Measurements from ENCODE around the gene SRSF7. TPM values are rescaled to one million over a fixed set of nuclear protein-coding genes. Genes with fewer than 3 reads are reported as not detected.
"Not testable (repeated sequence)": the region's sequence is repeated elsewhere in the genome, so short reads cannot be mapped to it uniquely, and the experiment has no call there.

Gene SRSF7
- total RNA-seq, 1 donor from 2014 or later = 84.8 TPM

DNA sequence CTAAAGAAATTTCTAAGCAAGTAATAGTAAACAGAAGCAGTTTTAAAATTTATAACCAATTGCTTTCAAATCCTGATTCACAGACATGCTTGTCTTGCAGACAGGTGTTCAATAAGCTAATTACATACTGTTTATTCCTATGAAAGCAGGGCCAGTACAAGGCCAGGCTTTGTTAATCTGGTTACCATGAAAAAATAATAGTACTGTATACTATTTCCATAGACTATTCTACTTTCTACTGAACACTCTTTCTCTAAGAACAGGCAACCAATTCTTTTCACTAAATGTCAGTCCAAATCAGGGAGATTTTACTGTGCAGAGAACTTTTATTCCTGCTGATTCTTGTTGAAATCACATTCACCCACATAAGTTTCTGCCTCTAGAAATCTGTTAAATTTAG, 2.9 kb upstream of the SRSF7 start:
- no peak for DNase-seq (ENCODE audit: low spot score)

DNA sequence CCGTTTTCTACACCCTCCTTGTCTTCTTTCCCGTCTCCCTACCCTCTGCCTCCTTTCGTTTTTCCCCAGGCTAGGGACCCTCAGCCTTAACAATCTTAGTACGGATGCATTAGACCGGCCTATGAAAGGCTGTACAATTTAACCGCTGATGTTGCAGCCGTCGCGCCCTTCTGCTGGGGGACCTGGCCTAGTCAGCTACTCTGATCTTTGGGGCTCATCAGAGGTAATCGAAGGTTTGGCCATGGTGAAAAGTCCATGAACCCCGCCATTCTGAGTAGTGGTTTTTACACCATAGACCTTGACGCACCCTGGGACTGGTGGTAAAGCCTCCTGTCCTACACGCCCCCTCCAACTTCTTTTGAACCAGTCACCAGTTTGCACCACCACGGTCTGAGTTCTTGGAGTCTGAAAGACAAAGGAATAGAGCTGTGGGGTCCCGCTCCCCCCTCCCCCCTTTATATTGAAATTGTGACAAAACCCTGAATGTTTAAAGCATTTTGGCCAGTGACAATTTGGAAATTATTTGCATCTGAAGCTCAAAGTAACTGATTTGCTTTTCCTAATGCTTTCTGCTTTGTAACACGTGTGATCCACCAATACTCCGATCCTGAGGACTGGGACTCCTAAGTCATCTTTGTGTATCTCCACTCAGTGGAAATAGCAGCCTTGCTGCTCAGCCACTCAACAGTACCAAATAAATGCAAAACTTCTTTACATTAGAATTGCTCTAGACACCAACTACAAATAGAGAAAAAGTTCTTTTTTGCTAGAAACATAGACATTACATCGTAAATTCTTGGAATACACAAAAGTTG, 642 bp upstream of the SRSF7 start:
- no peak for DNase-seq (ENCODE audit: low spot score)

DNA sequence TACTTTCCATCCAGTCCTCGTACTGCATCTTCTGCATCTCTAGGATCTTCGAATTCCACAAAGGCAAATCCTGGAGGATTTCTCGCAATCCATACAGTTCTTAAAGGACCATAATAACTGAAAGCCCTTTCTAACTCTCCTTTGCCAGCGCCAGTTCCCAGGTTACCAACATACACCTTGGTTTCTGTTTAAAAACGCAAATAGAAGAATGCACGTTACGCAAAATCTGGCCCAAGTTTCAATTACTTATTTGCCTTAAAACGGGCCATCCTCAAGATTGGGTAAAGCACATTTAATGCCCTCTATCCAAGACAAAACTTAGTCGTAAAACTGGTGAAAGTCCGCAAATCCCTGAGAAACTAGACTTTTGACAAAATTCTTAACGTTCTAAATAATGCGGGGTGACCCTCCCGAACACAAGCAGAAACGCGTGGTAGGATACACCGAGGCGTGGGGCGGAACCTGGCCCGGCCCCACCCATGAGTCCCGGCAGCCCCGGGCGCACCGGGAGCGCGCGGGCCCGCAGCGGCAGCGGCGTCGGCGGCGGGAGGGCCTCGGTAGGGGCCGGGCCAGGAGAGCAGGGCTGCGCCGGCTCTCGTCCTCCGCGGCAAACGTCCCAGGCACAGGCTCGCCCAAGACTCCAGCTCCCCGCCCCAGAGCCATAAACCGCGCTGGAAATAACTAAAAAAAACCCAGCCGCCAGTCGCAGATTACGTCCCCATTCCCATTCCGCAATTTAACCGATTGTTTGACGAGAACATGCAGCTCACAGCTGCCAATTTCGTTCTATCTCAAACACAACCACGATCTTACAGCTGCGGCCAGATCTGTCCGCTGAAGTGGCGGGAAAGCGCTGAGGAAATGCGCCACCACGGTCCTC, 910 bp downstream of the SRSF7 start:
- DNase-seq (ENCODE audit: low spot score) = peak; percentile 43

DNA sequence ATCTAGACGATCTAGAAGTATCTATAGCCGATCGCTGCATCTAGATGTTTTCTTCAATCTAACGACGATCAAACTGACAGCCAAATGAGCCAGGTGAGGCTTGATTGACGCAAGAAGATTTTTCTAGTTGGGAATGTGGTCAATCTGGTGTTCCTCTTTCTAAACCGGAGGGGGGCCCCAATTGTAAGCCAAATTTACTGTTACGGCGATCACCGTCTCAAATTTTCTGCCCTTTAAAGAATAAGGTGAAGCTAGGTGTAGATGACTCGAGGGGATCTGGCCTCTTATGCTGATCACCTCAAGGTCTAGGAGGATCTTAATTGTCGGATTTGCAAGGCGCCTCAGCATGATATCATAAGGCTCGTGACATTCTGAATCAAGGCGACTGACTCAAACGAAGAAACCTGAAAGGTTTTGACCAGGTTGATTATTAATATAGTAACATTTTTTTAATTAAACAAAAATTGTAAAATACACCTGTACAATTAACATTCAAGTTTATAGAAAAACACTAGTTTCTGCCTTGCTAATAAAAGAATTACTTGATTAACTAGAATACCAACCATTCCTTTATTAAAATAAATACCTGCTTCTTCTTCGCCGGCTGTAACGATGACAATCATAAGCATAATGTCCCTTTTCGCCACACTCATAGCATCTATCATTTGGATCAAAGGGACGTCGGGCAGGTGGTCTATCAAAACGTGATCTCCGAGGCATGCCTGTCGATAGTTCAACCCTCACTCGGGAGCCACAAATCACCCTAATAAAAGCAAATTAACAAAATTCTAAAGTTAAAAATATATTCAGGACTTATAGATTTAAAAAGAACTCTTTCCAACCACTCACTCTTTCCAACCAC, 2.0 kb downstream of the SRSF7 start:
- no peak for DNase-seq (ENCODE audit: low spot score)

DNA sequence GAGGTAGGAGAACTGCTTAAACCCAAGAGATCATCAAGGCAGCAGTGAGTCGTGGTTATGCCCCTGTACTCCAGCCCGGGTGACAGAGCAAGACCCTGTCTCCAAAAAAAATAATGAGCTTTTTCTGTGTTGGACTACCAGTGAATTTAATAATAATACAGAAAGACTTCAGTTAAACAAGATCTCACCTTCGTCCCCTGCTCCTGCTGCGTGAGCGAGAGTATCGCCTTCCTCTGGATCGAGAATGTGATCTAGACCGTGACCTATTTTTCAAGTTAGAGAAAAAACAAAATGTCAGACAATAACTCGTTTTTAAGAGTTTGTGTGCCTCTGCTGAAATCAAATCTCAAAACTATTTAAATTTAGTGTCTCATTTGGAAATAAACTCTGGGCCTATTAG, 2.8 kb downstream of the SRSF7 start:
- no peak for DNase-seq (ENCODE audit: low spot score)

DNA sequence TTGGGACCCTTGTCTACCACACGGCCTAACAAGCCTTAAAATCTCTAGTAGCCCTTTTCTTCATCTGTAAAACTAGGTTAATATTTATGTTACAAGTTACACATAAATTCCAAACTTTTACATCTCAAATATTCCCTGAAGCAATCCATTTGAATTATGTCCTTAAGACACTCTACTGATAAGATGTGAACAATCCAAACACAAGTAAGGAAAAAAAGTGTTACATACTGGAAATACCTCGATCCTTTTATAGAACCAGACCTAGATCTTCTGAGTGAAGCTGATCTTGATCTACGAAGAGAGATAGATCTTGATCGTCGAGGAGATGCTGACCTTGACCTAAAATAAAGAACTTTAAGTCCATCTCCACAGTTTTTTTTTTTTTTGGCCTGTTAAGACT, 3.3 kb downstream of the SRSF7 start:
- DNase-seq (ENCODE audit: low spot score) = no peak

DNA sequence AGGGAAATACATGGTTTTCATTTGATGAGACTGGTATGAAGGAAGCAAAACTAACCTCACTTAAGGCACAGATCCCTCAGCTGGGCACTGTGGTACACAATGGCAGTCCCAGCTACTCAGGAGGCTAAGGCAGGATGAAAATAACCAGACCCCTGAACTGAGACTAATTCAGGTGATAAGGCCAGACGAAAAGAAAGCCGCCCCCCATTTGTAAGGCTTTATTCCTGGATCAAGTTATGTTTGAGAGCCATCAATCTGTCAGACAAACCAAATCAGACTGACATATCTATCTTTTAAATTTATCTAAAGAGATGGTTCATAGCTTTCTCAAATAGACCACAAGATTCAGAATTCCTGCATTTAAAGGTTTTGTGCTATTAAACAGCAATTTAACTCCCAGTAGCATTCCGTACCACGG, 4.1 kb downstream of the SRSF7 start:
- DNase-seq (ENCODE audit: low spot score) = no peak

DNA sequence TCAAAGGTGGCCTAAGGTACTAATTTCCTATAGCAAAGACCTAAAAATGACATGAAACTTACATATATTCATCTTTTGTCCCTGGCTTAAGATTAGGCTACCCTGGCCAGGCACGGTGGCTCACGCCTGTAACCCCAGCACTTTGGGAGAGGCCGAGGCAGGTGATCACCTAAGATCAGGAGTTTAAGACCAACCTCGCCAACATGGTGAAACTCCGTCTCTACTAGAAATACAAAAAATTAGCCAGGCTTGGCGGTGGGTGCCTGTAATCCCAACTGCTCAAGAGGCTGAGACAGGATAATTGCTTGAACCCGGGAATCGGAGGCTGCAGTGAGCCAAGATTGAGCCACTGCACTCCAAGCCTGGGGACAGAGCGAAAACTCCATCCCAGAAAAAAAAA, 5.9 kb downstream of the SRSF7 start:
- DNase-seq (ENCODE audit: low spot score) = no peak

DNA sequence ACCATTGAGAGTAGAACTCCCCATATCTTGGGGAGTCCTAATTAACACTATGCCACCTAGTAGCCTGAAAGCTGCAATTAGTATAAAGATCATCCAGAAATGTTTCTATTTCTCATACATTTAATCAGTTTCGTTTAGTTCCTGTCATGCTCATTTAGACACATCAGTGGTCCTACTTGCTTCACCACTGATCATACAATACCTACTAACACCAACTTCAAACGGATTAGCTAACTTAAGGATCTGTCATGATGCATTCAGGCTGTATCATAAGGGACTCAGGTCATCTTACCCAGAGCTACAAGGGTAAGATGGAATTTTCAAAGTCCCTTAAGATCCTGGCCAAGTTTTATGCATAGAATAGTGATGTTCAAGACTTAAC, 6.8 kb downstream of the SRSF7 start:
- no peak for DNase-seq (ENCODE audit: low spot score)

DNA sequence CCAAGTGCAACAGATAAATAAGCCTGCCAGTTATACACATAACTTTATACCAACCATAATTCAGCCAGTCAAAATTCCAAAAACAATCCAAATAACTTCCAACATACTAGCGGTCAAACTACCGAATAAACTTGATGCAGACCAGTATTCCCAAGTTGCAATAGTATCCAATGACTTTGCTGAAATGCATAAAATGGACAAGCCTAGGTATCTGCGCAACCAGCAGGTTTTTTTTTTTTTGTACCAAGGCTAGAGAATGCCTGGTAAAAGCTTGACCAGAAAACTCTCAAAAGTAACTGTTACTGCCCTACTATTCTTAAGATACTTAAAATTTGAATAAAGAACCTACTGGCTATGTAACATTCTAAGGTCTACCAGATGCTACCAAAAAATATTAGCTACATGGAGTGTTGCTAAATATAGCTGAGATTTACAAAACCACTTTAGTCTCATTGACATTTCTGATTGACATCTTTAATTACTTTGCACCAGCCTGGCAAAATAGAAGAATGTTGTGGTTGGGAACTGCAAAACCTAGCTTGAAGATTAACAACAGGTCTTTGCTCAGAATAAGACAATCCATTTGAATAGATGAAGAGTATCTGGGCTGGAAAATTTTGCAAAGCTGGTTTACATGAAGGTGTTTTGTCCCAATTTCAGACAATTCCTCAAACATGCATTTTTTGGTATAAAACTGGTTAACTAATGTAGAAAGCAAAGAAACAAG, 7.3 kb downstream of the SRSF7 start:
- DNase-seq (ENCODE audit: low spot score) = no peak

DNA sequence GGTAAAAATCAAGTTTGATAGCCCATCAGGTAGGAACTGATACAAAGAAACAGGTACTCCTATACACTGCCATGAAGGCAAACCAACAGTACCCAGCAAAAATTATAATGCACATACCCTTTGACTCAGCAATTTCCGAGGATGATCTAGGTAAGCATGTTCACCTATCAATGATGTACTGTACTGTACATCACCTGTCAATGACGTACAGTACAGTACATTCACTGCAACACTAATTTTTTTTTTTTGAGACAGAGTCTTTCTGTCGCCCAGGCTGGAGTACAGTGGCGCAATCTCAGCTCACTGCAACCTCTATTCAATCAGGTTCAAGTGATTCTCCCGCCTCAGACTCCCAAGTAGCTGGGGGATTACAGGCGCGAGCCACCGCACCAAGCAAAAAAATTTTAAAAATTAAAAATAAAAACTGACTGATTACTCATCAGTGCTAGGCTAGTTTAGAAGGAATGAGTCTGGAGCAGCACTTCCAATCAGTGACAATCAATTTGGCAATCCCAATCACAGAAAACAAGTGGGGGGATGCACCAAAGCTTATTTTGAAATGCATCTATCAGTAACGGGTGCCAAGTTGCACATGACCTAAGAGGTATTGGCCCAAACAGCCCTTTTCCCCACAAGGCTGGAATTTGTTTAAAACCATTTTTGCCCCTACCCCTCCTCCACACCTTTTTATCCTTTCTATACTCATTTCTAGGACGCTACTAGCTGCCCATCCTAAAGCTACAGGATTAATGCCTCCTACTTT, 8.2 kb downstream of the SRSF7 start:
- no peak for DNase-seq (ENCODE audit: low spot score)

DNA sequence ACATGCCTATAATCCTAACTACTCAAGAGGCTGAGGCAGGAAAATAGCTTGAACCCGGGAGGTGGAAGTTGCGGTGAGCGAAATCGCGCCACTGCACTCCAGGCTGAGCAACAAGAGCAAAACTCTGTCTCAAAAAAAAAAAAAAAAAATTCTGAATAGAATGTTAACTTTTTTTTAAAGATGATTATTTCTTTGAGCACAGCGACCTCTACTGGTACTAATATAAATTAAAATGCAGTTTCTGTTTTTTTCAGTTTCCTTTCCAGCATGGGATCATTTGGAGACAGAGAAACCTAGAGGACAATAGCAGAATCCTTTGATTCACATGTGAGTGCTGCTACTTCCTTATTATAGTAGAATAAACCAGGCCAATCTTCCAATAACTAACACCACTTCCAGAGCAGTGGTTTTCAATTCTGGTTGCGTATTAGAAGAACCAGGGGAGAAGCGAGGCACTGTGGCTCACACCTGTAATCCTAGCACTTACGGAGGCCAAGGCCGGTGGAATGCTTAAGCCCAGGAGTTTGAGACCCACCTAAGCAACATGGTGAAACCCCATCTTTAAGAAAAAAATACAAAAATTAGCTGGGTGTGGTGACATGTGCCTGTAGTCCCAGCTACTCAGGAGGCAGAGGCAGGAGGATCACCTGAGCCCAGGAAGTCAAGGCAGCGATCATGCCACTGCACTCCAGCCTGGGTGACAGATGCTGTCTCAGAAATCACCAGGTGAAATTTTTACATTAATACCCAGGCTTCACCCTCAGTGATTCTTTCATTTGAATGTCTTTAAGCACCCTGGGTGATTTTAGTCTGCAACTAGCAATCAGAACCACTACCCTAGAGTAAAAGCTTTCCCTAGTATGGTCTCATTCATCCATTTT, 10.1 kb downstream of the SRSF7 start:
- no peak for DNase-seq (ENCODE audit: low spot score)

DNA sequence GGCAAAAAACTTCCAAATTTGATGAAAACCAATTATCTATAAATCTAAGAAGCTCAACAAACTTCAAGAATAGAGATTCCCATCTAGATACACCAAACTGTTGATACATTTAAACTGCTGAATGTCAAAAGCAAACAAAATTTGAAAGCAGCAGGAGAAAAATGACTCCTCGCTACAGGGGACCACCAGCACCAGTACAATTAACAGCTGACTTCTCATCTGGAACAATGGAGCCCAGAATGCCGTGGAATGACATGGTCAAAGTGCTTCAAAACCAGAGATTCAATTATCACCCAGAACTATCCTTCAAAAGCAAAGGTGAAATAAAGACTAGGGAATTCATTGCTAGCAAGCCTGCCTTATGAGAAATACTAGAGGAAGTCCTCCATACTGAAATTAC, 11.6 kb downstream of the SRSF7 start:
- DNase-seq (ENCODE audit: low spot score) = no peak

DNA sequence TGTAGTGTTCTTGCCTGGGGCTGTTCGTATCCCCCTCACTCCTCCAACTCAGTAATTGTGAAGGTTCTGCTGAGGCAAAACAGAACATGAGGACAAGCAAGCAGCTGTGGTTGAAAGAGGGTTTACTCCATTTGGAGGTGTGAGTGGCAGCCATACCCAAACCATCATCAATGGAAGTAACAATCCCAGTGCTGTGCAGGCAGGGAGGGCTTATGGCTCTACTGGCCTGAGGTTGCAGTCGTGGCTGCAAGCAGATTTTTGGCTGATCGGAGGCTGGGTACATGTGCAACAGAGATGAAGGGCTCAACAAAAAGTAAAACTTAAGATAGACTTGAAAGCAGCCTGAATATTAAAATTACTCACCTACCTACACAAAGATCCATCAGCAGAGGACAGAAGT, 13.2 kb downstream of the SRSF7 start:
- DNase-seq (ENCODE audit: low spot score) = no peak

DNA sequence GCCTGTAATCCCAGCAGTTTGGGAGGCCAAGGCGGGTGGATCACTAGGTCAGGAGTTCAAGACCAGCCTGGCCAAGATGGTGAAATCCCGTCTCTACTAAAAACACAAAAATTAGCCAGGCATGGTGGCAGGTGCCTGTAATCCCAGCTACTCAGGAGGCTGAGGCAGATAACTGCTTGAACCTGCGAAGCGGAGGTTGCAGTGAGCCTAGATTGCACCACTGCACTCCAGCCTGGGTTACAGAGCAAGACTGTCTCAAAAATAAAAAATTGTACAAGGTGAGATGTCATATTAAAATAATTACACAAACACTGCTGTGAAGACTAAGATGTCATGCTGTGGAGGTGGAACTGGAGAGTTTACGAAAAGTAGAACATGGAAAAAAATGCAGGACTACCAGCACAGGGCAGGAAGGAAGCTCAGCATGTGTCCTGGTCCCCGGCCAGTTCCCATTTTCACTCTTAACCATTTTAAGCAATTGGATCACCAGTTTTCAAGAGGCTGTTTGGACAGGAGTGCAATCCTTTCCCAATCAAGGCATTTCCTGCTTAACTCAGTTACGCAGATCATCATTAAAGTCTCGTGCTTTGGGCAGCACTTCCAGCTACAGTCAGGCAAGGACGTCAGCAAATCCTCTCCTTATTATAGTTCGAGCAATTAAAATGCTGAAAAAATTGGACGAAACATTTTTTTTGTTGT, 14.0 kb downstream of the SRSF7 start:
- DNase-seq (ENCODE audit: low spot score) = not testable (repeated sequence)

DNA sequence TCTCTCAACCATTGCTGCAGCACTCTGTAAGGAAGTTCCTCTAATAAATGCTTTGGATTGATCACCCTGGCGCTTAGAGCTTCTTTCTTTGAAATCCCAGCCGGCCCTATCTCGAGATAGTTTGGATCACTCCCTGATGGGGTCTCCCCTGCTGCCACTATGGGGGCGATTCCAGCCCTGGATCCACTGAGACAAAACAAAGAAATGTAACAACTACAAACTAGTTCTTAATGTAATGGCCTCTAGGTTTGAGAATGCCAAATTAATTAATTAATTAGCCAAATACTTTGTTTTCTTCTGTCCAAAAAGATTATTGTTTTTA, 15.2 kb downstream of the SRSF7 start:
- DNase-seq (ENCODE audit: low spot score) = no peak

DNA sequence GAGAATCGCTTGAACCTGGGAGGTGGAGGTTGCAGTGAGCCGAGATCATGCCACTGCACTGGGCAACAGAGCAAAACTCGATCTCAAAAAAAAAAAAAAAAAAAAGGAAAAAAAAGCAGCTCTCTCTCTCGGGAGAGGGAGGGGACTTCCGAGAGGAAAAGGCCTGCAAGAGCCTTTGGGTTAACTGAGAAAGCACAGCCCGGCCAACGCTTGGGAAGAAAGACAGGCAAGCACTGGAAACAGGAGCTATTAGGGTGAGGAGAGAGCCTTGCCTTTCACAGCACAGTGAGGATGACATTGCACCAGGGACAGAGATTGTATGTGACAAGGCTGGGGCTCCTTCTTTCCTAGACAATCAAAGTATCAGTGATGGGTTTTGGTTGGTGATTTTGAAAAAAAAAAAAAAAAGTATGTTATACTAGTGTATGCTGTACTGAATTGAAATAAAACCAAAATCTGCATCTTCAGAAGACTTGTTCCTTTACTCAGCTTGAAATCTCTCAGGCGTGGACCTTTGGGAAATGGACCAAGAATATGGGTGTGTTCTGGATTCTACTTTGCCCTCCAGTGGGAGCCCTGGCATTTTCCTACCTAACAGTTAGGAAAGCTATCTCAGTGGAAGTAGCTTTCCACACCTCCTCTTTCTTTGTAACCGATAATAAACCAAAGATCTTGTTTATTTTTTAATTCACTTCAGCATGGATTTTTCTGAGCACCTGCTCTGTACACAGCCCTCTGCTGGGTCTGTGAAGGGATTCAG, 16.7 kb downstream of the SRSF7 start:
- no peak for DNase-seq (ENCODE audit: low spot score)

DNA sequence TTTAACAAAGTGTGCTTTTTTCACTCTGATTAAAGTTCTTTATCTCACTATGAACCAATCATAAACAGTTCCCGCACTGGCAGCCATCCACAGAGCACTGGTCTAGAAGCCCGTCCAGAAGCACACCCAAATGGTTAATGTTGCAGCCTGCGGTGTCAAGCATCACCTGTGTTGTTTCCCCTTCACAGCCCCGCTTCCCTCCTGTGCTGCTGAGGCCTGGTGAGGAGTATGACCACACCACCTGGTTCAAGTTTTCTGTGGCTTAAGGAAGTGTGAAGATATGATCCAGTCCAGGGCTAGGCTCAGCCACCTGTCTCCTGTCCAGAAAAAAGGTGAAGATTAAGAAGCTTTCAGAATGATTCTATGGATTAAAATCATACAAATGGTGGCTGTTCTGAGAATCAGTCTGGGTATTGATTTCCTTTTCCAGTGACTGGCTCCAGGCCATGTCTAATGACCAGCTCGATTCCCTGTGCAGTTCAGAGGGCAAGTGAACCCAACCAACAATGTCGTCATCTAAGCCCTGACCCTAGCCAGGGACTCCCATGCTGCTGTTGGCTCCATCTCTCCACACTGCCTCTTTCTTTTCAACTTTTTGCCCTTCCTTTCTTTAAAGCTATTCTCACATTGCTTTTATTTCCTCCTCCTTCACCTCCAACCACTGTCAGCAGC, 17.7 kb downstream of the SRSF7 start:
- DNase-seq (ENCODE audit: low spot score) = peak; percentile 30

All from mucosa of gallbladder (tissue), 1 donor.